Measurements from ENCODE around the gene TSPAN12.
"Not testable (repeated sequence)": the region's sequence is repeated elsewhere in the genome, so short reads cannot be mapped to it uniquely, and the experiment has no call there.

The TSPAN12 gene

GRCh38 chr7:120857588-120858573 lies at the start of gene TSPAN12:
TSPAN12 (minus strand) TSS chr7:120858144; CDS start chr7:120856763, 1,381 bp downstream.
- DNase-seq, result peak; percentile 27 to 30

DNA sequence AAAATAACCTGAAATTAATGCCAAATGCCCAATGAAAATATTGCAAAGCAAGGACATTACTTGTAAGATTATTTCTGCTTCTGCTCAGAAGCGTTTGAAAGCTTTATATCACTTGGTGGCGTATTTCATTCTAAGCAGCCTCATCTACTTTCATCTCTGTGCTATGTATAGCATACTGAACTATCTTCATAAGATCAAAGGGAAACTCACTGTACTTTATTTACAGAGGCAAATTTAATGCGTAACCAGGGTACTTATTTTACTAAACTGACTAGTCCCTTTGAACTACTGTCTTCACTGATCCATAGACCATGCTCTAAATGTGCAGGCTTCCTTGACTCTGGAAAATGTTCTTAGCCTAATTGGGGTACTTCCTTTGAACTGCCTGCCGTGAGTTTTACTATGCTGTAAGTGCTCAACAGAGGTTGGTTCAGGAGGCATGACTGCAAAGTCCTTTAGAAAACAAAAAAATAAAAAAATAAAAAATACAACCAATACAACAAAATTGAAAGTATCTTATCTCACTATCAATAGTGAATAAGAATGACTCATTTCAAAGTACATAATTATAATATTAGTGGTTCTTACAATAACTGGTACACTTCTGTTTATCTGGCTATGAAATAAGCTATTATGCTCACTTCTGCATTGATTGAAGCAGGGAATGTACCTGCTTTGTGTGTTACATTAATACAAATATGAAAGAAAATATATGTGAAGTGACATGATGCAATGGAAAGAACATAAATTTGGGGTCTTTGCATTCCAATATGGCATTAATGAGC lies 41.0 kb upstream of the TSPAN12 start:
- no peak for DNase-seq

DNA sequence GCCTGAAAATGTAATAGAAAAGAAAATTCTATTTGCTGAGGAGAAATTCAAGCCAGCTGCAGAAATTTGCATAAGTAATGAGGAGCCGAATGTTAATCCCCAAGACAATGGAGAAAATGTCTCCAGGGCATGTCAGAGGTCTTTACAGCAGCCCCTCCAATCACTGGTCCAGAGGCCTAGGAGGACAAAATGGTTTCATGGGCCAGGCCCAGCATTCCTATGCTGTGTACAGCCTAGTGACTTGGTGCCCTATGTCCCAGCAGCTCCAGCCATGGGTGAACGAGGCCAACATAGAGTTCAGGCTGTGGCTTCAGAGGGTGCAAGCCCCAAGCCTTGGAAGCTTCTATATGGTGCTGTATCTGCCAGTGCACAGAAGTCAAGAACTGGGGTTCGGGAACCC lies 37.3 kb upstream of the TSPAN12 start:
- DNase-seq, result not testable (repeated sequence)

- not testable (repeated sequence) for DNase-seq
Observed at GRCh38 chr7:120885602-120886001, 27.7 kb upstream of the TSPAN12 start.

DNA sequence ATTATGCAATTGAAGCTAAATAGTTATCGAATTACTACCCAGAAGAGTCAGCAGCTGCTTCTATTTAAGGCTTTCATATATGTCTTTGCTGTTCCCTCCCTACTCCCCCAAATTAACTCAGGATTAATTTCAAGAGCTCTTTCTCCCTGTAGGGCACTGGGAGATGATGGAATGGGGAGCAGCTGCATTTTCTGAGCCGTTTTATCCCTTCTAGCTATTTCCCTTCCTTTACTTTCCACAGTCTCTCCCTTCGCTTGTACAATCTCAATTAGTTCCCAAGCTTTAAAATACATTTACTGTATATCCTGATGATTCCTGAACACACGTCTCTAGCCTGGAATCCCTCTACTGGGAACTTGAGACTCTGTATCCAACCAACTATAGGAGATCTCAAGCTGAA lies 19.8 kb upstream of the TSPAN12 start:
- no peak for DNase-seq

GRCh38 chr7:120876922-120877321 lies 19.0 kb upstream of the TSPAN12 start:
- no peak for DNase-seq

DNA sequence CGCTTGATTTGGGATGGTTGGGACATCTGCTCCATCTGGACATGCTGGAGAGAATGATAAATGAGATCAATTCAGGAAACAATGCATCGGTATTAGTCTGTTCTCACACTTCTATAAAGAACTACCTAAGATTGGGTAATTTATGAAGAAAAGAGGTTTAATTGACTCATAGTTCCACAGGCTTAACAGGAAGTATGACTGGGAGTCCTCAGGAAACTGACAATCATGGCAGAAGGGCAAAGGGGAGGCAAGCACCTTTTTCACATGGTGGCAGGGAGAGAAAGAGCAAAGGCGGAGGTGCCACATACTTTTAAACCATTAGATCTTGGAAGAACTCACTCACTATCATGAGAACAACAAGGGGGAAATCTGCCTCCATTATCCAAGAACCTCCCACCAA lies 16.8 kb upstream of the TSPAN12 start:
- DNase-seq, result no peak

- no peak for DNase-seq
Observed at GRCh38 chr7:120874016-120874415, 16.1 kb upstream of the TSPAN12 start.

GRCh38 chr7:120873401-120873800 lies 15.5 kb upstream of the TSPAN12 start:
- no peak for DNase-seq

DNA sequence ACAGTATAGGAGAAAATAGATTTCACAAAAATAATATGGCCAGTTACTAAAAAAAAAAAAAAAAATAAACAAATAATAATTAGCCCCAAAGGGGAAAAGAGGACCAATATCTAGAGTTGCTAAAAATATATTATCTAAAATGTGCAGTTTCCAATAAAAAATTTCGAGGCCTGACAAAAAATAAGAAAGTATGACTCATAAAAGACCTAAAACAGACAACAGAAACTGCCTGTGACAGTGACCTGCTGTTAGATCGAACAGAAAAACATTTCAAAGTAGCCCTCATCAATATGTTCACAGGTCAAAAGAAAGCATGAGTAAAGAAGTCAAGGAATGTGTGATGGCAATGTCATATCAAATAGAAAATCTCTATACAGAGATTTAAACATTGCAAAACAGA lies 11.8 kb upstream of the TSPAN12 start:
- no peak for DNase-seq

GRCh38 chr7:120867932-120868331 lies 10.0 kb upstream of the TSPAN12 start:
- DNase-seq, result no peak

GRCh38 chr7:120865191-120865981 lies 7.4 kb upstream of the TSPAN12 start:
- no peak for DNase-seq

GRCh38 chr7:120864141-120864900 lies 6.4 kb upstream of the TSPAN12 start:
- no peak for DNase-seq

- DNase-seq, result no peak
Observed at GRCh38 chr7:120862987-120863590, 5.1 kb upstream of the TSPAN12 start.

- no peak for DNase-seq
Observed at GRCh38 chr7:120860156-120860555, 2.2 kb upstream of the TSPAN12 start.

DNA sequence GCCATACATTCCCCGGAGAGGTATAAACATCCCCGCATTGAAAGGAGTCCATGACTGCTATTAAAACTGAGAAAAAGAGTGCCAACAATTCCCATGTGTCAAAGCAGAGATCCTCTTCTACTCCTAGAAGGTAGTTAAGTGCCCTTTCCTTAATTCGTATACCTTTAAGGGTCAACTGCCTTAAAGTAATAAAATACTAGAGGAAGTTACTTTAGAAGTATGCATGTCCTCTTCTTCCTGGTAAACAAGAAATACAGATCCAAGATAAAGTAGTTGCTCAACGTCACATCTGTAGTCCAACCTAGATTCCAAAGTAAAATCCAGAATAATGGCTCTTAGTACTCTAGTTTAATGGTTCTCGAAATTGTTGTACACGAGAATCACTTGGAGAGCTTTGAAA lies 1.5 kb upstream of the TSPAN12 start:
- DNase-seq, result no peak

DNA sequence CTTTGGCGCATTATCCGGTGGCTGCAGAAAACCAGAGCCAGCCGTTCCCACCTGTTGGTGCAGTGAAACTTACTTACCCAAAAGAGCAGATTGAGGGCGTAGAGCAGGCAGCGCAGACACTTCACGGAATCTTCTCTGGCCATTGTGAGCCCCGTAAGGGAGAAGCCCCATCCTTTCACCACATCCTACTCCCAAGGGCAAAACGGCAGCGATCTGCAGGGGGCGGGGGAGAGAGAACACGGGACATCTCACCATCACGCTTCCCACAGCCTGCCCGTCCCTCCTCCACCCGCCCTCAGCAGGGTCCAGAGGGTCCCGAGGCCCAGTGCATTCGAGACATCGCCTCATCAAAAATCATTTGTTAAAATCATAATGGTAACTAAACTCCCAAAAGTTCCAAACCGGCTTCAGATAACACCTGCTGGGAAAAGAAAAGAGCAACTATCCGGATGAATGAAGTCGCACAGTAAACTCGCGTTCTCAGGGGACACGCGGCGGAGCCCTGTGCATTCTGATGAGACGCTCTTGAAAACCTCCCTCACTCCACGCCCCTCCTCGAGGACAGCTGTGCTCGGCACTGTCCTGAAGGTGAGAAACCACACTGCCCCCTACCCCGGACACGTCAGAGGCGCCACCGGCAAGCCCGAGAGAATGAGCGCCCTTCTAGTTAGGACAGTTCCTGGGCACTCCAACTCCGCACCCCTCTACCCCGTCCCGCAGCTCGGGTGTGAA lies 1.2 kb downstream of the TSPAN12 start:
- no peak for DNase-seq

- DNase-seq, result no peak
Observed at GRCh38 chr7:120856198-120856597, 1.7 kb downstream of the TSPAN12 start.

DNA sequence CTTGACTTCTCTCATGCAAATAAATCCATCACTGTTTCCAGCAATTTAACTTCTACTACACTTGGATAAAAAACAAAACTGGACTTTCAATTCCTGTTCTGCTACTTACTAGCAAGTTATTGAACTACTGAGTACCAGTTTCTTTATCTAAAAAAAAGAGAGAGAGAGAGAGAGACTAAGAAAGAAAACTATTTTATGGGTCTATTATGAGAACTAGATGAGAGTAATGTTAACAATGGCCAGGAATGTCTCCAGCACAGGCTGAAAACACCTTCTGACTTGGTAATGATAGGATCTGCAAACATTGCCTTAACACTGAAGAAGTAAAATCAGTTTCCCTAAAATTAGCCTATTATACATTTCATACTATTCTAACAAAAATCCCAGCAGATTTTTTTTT lies 5.2 kb downstream of the TSPAN12 start:
- no peak for DNase-seq

- no peak for DNase-seq
Observed at GRCh38 chr7:120843109-120843508, 14.8 kb downstream of the TSPAN12 start.

GRCh38 chr7:120842121-120842621 lies 15.8 kb downstream of the TSPAN12 start:
- DNase-seq, result no peak
